GM19025 (cell line): Measurements from ENCODE around the gene MAPK11.

Experiments used
- ATAC-seq: cut with Tn5 transposase; IDR thresholded peaks from one replicate; pipeline ENCODE4 v1.9.1; 2021; ENCODE audit warnings: mild to moderate bottlenecking, low read depth, moderate library complexity; ENCODE audit not compliant: unreplicated experiment

The MAPK11 gene

DNA sequence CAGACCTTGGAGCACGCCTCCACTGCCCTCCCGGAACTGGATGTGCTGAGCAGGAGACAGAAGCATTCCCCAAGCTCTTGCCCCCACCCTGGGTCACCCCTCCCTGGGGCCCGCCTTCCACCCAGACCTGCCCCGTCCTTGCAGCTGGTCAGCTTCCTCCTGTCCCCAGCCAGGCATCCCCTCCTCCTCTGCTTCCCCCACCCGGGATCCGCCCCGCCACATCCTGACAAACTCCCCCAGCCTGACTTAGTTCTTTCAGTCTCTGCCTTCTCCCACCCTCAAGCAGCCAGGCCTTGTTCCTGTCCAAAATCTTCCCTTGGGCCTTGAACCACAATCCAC is 38.4 kb upstream of the MAPK11 start:
- ATAC-seq, result no peak

- ATAC-seq, result no peak
These were observed 37.9 kb upstream of the MAPK11 start for GRCh38 chr22:50307890-50308596.

DNA sequence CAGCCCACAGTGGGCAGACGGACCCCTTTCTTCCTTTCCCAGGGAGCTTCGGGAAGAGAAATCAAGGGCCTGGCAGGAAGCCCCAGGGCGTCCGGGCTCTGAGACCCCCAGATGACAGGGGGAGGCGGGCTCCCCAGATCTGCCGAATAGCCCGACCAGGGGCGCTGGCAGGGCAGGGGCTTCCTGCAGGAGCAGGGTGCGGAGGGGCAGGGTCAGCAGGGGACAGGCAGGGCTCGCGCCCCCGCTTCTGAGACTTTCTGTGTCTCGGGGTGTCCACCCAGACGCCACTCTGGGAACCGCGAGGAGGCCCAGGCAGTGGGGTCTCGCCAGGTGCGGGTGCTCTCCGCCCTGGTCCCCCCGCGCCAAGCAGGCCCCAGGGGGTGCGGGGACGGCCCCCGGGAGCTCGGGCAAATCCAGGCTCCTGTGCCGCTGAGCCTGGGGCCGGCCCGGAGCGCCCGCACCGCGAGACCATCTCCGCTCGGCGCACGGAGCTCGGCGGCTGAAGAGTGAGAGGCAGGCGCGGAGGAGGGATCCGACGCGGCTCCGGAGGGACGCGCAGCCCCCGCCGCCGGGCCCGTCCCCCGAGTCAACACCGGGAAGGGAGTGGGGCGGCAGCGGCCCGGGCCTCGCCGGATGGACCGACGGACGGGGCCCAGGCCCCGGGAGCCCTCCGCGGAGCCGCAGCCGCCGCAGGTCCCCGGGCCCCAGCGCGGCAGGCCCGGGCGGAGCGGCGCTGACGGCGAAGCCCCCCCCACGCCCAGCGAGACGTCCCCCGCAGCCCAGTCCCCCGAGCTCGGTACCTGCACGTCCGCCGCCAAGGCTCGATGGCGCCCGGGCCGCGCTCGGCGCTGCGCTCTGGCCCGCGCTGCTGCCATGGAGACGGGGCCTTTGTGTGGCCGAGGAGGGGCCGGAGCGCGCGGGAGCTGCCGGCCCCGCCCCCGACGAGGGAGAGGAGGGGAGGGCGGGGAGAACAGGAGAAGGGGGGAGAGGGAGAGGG is 36.9 kb upstream of the MAPK11 start, which contains the start of gene PLXNB2:
TSS of gene PLXNB2 (minus strand) at position 894 of the 997 bp plus-strand sequence. CDS start 17,062 bp downstream, outside the sequence.
- no peak for ATAC-seq

- ATAC-seq, result no peak
These were observed 35.9 kb upstream of the MAPK11 start for GRCh38 chr22:50305923-50306566.

DNA sequence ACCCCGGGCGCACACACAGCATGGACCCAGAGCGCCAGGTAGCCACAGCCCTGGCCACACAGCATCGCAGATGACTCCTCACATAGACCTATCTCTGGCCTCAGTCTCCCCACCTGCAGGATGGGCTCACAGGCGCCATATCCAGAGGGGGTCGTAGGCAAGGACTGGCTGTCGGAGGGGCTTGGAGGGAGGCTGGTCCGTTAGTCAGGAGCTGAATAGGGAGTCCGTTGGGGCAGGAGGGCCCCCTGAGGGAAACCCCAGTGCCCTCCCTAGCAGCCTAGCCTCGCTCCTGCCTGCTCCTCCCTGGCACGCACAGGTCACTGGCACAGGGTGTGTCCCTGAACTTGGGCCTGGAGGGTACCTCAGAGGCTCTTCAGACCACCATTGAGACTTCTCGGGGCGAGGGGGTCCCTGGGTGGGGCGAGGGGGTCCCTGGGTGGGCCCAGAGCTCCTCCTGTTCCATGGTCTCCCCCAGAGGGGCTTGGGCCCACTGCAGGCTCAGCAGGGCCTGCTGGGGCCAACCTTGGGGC is 35.3 kb upstream of the MAPK11 start:
- no peak for ATAC-seq

DNA sequence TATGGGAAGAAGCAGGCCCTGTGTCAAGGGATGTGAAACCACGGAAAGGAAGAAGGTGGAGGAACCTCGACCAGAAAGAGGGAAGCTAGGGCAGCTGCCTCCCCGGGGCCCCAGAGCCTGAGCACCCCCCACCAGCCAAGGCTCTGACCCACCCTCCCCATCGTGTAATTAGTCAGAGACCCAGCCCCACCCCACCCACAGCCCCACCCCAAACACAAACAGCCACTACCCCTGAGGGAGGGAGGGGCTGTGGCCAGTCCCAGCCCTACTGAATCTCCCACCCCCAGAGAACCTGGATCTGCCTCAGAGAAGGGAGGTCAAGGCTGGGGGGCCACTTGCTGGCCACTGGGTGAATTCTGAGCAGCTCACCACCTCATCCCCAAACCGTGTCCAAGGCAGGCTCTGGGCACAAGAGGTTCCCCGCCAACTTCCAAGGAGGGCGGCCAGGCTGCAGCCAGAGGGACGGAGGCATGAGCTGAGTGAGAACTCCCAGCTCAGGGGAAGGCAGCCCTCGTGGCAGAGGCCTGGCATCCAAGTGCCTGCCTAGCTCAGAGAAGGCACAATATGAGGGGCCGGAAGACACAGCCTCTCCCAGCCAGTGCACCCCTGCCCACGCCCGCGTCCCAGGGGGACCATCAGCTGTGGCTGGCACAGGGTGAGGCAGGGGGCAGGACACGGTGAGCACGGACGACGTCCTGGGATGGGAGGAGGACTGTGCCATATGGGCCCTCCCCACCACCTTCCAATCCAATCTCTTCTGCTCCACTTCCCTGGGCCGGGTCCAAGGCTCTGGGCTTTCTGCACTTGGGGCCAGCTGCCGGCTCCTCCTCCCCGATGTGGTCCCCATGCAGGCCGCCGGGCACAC is 34.6 kb upstream of the MAPK11 start:
- ATAC-seq, result no peak

- no peak for ATAC-seq
These were observed 33.8 kb upstream of the MAPK11 start for GRCh38 chr22:50303848-50304527.

- no peak for ATAC-seq
These were observed 33.3 kb upstream of the MAPK11 start for GRCh38 chr22:50303515-50303847.

DNA sequence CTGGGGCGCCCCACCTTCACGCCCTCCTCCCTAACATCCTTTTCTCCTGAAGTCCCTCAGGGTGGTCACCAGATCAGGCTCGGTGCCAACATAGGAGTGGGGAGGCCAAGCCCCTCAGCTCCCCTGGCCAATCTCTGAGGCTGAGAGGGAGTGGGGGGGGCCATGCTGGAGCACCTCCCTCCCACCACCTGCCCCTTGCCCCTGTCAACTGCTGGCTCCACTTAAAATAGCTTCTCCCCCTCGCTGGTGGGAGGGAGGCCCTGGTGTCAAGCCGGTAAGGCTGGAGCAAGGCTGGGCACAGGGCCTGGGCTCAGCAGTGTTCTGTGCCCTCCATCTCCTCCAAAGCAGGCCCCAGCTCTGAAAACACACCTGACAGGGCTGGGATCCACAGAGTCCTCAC is 32.4 kb upstream of the MAPK11 start:
- no peak for ATAC-seq

DNA sequence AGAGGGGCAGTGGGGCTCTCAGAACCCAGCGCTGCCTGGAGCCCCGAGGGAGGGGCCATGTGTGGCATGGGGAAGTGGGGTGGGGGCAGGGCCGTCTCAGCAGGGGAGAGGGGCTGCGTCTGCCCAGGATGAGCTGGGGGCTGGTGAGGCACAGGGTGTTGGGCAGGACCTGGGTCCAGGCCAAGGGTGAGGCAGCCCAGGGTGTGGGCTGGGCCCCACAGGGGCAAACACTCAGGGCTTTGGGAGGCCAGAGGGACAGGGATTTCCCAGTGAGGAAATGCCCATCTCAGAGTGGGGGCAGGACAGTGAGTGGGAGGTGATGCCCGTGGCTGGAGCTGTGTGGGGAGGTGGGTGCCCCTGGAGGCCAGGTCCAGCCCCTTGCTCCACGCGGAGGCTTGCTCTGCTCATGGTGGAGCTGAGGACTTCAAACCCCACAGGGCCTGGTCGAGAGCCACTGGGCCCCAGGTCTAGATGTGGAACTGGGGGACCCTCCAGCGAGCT is 31.9 kb upstream of the MAPK11 start:
- ATAC-seq, result no peak

GRCh38 chr22:50301581-50301991 is 31.4 kb upstream of the MAPK11 start:
- ATAC-seq, result no peak

DNA sequence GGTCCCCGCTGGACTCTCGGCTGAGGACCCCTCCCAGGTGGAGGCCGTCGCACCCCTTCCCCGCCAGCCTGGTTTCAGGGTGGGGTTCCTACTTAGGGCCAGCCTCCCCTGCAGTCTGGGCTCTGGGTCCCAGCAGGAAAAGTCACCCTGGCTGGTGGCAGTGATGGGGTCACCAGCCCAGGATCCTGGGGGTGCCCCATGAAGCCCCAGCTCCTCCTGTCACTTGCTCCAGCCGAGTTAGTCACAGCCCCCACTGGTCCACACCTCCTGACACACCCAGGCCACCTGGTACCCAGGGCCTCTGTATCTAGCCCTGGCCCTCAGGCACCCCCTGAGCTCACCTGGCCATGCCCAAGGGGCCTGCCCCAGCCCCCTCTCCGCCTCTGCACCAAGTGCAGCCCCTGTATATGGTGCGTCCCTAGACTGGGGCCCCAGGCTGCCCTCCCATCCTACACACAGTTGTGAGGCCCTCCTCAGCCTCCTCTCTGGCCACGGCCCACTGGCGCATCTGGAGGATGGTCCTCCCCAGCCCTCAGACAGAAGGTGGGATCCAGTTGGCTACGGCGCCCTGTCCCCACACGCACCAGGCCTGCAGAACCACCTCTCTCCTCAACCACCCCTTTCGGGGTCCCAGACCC is 30.6 kb upstream of the MAPK11 start:
- no peak for ATAC-seq

DNA sequence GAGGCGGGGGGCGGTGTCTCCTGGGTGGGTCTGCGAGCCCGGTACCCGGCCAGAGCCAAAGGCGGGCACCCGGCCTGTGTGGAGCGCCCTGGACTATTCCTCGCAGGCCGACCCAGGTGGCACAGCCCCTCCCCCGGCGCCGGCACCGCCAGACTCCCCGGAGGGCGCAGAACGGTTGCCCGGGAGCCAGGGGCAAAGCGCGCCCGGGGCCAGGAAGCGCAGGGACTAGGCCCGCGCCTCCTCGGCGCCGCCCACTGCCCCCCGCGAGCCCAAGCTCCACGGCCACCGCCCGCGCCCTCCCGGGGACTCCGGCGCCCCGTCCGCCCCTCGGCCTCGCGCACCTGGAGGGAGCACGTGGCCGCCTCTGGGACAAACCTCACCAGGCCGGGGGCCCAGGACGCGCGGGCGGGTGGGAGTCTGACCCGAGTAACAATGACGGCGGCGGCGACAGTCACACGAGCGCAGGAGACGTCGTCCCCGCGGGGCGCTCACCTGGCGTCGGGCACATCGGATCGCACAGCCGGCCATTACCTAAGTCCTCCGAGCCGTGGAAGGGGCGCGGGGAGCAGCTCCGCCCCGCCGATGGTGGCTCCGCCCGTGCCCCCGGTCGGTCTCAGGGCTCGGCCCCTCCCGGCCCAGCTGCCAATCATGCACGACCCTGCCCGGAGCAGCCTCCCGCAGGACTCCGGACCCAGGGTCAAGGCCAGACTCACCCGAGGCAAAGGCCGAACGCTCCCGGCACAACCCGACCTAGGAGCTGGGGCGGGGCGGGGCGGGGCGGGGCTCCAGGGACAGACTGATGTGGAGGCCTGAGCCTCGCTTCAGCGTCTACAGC is 29.8 kb upstream of the MAPK11 start:
- no peak for ATAC-seq

DNA sequence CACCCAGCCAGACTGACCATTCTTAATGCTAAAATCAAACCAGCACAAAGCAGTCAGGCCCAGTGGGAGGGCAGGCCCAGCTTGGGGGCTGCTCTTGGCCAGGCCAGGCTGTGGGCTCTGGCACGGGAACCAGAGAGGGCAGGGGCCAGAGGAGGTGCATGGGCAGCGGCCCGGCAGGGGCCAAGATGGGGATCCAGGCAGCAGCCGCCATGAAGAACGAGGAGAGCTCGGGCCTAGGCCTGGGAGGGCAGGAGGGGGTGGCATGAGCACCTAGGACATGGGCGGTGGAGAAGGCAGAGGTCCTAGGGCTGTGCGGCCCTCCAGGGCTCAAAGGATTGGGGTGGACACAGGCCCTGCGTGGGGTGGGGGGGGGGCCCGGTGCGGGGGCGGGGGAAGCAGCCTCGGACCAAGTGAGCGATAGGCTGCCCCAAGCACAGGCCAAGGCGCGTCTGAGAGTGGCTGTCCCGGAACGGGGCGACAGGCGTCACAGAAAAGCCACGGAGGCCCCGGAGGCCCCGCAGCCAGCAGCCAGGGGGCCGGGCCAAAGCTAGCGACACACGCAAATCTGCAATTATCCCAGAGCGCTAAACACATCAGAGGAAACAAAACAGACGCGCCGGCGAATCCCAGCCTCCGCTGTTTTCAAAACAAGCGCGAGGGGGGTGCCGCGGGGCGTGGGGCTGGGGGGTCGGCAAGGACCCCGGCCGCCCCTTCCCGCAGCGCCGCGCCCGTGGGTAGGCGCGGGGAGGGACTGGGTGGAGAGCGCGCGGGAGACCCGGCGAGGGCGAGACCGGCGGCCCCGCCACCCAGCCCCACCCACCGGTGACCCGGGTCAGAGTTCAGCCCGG is 29.0 kb upstream of the MAPK11 start:
- no peak for ATAC-seq

DNA sequence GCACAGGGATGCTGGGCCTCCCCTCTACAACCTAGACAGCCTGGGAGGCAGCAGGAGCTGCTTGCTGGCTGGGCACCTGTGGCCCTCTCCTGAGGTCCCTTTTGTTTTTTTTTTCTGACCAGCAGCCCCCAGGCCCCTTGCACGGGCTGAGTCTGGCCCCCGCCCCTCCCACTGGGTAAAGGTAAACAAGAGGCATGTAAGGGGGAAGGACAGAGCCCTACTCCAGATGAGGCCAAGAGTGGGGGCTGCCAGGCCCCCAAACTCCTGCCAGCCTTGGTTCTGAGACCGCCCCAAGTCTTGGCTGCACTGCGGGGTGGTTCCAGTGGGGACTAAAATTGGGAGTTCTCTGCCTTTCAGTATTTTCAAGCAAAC is 28.1 kb upstream of the MAPK11 start:
- no peak for ATAC-seq

GRCh38 chr22:50297510-50298265 is 27.5 kb upstream of the MAPK11 start:
- no peak for ATAC-seq
